Thyroid gland (tissue), 4 donors: Measurements from ENCODE around the gene HOXA7.

Source experiments
- POLR2A ChIP-seq, 2 donors: fragments of 450-650 bp; IDR thresholded peaks; one replicate each; pipeline ENCODE4 v1.6.1; 2017; ENCODE audit warnings: antibody characterized with exemption in 2 of 2, mild to moderate bottlenecking in 2 of 2, moderate library complexity in 1 of 2
- TF ChIP-seq, protein P1 (sequence below), 6 experiments: fragments of 200-600 bp in 3 of 6; fragments of 450-650 bp in 3 of 6; sonication (generic) in 3 of 6; IDR thresholded peaks; one replicate each; pipeline ENCODE4 v1.5.1; 2016 to 2019; ENCODE audit warnings: antibody characterized with exemption in 6 of 6, mild to moderate bottlenecking in 2 of 6, inconsistent platforms in 1 of 6, moderate library complexity in 1 of 6

DNA sequence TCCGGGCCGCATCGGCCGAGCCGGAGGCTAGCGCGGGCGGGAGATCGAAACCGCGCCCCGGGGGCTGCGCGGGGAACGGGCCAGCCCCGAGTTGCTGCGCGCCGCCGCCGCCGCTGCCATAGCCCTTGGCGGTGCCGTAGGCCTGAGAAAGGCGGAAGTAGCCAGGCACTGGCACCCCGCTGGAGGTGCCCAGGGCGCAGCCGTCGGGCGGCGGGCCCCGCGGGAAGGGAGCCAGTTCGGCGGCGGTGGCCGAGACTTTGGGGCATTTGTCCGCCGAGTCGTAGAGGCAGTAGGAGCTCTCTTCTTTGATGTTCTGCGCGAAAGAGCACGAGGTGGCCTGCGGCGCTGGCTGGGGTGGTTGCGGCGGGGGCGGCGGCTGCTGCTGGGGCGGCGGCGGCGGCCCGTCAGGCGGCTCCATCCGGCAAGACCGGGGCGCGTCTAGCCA, 17.1 kb upstream of the HOXA7 start:
- TF ChIP-seq, protein P1, sequence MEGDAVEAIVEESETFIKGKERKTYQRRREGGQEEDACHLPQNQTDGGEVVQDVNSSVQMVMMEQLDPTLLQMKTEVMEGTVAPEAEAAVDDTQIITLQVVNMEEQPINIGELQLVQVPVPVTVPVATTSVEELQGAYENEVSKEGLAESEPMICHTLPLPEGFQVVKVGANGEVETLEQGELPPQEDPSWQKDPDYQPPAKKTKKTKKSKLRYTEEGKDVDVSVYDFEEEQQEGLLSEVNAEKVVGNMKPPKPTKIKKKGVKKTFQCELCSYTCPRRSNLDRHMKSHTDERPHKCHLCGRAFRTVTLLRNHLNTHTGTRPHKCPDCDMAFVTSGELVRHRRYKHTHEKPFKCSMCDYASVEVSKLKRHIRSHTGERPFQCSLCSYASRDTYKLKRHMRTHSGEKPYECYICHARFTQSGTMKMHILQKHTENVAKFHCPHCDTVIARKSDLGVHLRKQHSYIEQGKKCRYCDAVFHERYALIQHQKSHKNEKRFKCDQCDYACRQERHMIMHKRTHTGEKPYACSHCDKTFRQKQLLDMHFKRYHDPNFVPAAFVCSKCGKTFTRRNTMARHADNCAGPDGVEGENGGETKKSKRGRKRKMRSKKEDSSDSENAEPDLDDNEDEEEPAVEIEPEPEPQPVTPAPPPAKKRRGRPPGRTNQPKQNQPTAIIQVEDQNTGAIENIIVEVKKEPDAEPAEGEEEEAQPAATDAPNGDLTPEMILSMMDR (IDR thresholded peaks at IDR 0.05): no peak
- no peak for TF ChIP-seq POLR2A (IDR thresholded peaks at IDR 0.05)
